ENCODE data around the gene EDNRA.
A peak's percentile ranks its signal among the peaks of the same experiment; 100 is the strongest.

The EDNRA gene

DNA sequence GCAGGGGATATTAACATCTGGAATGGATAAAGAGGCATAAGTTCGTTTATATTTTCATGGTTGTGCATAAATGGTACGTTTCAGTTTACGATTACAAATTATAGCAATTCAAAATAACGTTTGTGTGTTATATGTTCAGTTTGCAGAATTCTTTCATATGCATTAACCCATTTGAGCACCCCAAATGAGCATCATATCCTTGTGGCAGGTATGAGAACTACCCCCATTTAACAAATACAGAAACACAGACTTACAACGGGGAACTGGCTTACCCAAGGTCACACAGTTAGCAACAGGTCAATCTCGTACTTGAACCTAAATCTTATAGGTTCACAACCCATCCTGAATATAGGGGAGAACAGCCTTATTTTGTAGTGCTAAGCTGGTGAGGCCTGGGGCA lies 33.1 kb downstream of the EDNRA start:
- Histone ChIP-seq H3K4me3 (ENCODE audit: low read depth, low read length) (no peak overlapping the region), H3K27ac (no peak overlapping the region), H3K36me3 (replicated peaks) (no peaks in the 10 kb centered on the region), H3K27me3 (replicated peaks) (no peaks in the 10 kb centered on the region)
- TF ChIP-seq, protein P1, sequence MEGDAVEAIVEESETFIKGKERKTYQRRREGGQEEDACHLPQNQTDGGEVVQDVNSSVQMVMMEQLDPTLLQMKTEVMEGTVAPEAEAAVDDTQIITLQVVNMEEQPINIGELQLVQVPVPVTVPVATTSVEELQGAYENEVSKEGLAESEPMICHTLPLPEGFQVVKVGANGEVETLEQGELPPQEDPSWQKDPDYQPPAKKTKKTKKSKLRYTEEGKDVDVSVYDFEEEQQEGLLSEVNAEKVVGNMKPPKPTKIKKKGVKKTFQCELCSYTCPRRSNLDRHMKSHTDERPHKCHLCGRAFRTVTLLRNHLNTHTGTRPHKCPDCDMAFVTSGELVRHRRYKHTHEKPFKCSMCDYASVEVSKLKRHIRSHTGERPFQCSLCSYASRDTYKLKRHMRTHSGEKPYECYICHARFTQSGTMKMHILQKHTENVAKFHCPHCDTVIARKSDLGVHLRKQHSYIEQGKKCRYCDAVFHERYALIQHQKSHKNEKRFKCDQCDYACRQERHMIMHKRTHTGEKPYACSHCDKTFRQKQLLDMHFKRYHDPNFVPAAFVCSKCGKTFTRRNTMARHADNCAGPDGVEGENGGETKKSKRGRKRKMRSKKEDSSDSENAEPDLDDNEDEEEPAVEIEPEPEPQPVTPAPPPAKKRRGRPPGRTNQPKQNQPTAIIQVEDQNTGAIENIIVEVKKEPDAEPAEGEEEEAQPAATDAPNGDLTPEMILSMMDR (IDR thresholded peaks at IDR 0.05; ENCODE audit: low read depth, low read length, missing control alignments) = peak; percentile 21
- no peak for DNase-seq
- in situ Hi-C loops (cut with HindIII; ENCODE audit: low pct_ligation_motif_present, low sequenced_read_pairs) = no loop called here

DNA sequence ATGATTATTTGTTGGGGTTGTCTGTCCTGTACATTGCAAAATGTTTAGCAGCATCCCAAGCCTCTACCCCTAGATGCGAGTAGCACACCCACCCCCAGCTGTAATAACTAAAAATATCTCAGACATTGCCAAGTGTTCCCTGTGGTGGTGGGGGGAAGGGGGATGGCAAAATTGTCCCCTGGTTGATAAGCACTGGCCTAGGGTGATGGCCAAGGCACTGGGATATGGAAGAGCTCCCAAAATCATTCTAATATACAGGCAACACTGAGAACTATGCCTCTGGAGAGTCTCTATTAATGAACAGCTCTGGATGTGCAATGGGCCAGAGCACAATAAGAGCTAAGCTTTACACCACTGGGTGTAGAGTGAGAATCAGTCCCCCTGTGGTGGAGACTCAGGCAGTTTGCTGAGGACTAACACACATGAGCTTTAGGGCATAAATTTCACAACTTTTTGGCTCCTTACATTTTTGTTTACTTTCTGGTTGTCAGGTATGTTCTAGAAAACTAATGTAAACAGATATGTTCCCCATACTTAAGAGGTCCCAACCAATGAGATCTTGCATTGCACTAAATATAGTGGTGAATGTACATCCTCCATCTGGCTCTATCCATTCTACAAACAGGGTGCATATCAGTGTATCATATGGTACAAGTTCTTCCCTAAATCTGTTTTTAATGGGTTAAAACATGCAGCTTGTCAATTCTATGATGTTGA lies 34.5 kb downstream of the EDNRA start:
- Histone ChIP-seq H3K4me3 (ENCODE audit: low read depth, low read length) (no peak overlapping the region), H3K27me3 (replicated peaks) (no peaks in the 10 kb centered on the region), H3K36me3 (replicated peaks) (no peaks in the 10 kb centered on the region), H3K27ac (no peak overlapping the region)
- in situ Hi-C loops (cut with HindIII; ENCODE audit: low pct_ligation_motif_present, low sequenced_read_pairs) = no loop called here
- TF ChIP-seq, protein P1 (IDR thresholded peaks at IDR 0.05; ENCODE audit: low read depth, low read length, missing control alignments) = no peak
- DNase-seq = no peak

DNA sequence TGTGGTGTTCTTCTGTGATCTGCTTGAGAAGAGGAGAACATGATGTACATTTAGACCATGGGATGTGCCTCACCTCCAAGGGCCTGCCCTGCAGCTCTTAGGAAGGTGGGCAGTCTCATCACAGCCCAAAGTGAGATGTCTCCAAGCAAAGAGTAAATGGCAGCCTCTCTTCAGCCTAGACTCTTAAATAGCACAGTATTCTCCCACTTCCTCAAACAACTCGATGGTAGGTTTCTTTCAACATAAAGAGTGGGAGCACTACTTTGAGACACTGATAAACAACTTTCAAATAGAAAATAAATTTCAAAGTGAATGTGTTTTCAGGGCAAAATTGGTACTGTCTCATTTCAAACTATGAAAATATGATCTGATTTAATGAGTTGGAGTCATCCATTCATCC lies 35.2 kb downstream of the EDNRA start:
- Histone ChIP-seq H3K4me3 (ENCODE audit: low read depth, low read length) (no peak overlapping the region), H3K36me3 (replicated peaks) (no peaks in the 10 kb centered on the region), H3K27ac (no peak overlapping the region), H3K27me3 (replicated peaks) (no peaks in the 10 kb centered on the region)
- in situ Hi-C loops (cut with HindIII; ENCODE audit: low pct_ligation_motif_present, low sequenced_read_pairs) = no loop called here
- DNase-seq = no peak
- TF ChIP-seq, protein P1 (IDR thresholded peaks at IDR 0.05; ENCODE audit: low read depth, low read length, missing control alignments) = no peak

DNA sequence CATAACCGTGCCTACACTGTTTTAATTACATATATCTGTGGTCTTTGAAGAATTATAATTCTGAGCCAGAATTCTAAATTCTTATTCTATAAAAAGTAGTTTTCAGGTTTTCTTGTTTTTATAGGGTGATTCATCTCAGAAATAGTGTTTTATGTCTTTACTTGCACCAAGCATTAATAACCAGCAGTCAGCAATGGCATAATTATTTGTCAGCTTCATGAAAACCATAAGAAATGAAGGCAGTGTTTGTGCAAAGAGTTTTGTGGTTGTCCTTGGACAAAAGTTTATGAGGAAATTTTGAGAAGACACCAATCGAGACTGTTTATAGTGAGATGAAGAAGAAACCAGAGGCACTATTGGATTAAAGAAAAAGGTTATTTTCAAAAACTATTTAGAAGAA lies 37.2 kb downstream of the EDNRA start:
- no peaks in the 10 kb centered on the region for H3K36me3 ChIP-seq (replicated peaks)
- no peak for DNase-seq
- in situ Hi-C loops (cut with HindIII; ENCODE audit: low pct_ligation_motif_present, low sequenced_read_pairs) = no loop called here
- no peak overlapping the region for H3K4me3 ChIP-seq (ENCODE audit: low read depth, low read length)
- H3K27me3 ChIP-seq (replicated peaks) = no peaks in the 10 kb centered on the region
- TF ChIP-seq, protein P1 (IDR thresholded peaks at IDR 0.05; ENCODE audit: low read depth, low read length, missing control alignments) = no peak
- peak overlapping the region; percentile 44 for H3K27ac ChIP-seq

DNA sequence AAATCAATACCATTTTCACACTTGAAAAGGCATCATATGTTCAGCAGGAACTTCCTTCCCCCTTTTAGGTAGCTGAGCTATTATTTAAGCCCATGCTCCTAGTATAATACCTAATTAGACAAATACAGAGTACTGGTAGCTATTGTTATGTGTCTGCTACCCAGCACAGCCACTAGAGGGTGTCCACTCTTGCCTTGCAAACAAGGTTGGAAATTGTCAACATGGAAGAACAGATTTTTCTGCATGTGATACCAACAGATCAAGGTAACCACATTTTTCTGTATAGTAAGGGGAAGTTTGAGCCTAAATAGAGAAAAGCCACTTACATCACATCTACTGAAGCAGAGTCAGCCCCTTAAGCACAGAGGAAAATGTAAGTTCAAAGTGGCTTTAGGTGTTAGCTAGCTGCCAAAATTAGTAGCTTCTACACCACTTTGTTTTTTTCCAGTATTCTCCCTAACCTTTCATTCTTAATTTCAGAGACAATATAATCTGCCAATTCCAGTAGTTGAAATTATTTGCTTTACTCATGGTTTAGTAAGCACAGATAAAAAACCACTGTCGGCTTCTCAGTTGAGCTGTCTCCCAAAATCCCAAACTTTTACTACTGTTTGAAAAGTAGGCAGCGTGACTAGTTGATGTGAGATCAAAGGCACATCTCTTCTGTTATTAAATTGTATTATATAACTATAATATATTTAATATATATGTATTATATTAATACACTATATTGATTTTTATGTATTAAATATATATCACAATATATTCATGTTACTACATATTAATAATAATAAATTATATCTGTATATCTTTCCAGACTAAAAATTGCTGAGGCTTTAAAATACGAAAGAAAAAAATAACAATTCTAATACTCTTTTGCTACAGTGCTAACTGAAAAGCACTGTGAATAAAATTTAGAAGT lies 38.2 kb downstream of the EDNRA start:
- H3K27me3 ChIP-seq (replicated peaks) = no peaks in the 10 kb centered on the region
- DNase-seq = peak; percentile 81
- no peaks in the 10 kb centered on the region for H3K36me3 ChIP-seq (replicated peaks)
- TF ChIP-seq, protein P1 (IDR thresholded peaks at IDR 0.05; ENCODE audit: low read depth, low read length, missing control alignments) = peak; percentile 94
- in situ Hi-C loops (cut with HindIII; ENCODE audit: low pct_ligation_motif_present, low sequenced_read_pairs) = no loop called here
- no peak overlapping the region for H3K4me3 ChIP-seq (ENCODE audit: low read depth, low read length)
- H3K27ac ChIP-seq = peak overlapping the region; percentile 44

Measured in brain microvascular endothelial cell (primary cell).